ENCODE data around the gene CEP57L1. TPM values are rescaled to one million over a fixed set of nuclear protein-coding genes. Genes with fewer than 3 reads are reported as not detected.

The CEP57L1 gene
- total RNA-seq, result 10.3 and 16.9 TPM in 2 replicates

GRCh38 chr6:109095036-109095834 lies at the start of gene CEP57L1:
Gene CEP57L1, plus strand, starts transcription at chr6:109095507. Its CDS starts 49,715 bp downstream, at chr6:109145222.

GRCh38 chr6:109094416-109095035 lies 781 bp upstream of the CEP57L1 start, which contains the start of gene SESN1:
Gene SESN1, minus strand, starts transcription at chr6:109094846. Its CDS starts 773 bp downstream, at chr6:109094073.

Other genes starting within 250 kb of the CEP57L1 start
- 0.94 and 1.1 TPM in 2 replicates for gene ARMC2, start 247.1 kb upstream of the CEP57L1 start, total RNA-seq
- 10.6 and 22.7 TPM in 2 replicates for gene SESN1, start 661 bp upstream of the CEP57L1 start, total RNA-seq

Data from pericardium fibroblast (primary cell).